NCI-H446 (cell line): ENCODE measurements around the gene TCERG1L.
"Not testable (repeated sequence)": the region's sequence is repeated elsewhere in the genome, so short reads cannot be mapped to it uniquely, and the experiment has no call there.

ENCODE experiments used
- DNase-seq, 2 experiments: peaks; one replicate each; lab custom pipeline; 2025; lab: John Stamatoyannopoulos, UW

Gene TCERG1L

DNA sequence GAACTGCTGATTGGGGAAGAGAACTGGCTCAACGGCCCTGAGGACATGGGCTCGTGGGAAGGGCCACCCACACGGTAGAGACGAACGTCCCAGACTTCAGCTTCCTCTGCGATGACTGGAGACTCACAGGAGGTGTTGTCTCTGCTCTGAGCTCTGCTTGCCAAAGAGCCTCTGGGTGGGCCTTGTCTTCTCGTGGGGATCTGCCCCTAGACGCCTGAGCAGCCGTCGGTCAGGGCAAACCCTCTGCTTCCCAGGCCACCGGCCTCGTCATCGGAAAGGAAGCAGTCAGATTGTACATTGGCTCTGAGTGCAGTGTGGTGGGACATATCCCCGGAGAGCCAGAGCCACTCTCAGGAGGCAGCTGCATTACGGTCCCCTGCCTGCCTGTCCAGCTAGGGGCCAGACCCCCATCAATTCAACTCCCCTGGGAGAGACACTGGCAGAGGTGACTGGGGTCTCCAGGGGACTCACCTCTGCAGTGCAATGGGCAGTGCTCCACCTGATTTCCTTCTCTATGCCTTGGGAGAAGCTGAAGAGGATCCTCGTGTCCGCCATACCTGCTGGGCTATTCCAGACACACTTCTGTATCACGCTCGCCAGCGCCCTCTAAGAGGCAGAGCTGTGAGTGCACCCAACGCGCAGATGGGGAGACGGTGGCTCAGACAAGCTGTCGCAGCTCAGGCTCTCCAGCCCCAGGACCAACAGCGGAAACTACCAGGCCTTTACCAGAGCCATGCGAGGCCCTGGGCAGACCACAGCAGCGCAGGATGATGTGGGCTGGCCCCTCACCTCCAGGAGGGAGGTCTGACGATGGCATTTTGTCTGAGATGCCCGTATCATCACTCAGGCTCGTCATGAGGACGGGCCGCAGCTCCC lies 227.4 kb downstream of the TCERG1L start:
- no peak for DNase-seq

DNA sequence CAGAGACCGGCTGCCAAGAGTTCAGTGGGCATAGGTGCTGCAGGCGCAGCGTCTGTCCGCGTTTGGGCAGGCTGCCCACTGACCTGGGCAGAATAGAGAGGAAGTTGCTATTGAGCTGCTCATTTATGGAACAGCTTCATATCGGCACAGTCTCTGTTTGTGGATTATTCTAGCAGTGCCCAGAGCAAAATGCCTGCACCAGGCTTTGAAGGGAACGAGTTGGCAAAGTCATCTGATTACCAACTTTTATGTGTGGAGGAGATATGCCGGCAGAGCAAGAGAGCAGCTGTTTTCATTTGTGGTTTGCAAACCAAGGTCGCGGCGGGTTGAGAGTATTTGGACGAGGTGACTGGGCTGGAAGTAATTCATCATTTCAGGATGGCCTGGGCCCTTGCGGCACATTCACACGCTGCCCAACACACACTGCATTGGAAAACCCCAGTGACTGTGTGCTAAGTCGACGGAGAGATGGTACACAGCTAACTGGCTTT lies 228.5 kb downstream of the TCERG1L start:
- no peak for DNase-seq

DNA sequence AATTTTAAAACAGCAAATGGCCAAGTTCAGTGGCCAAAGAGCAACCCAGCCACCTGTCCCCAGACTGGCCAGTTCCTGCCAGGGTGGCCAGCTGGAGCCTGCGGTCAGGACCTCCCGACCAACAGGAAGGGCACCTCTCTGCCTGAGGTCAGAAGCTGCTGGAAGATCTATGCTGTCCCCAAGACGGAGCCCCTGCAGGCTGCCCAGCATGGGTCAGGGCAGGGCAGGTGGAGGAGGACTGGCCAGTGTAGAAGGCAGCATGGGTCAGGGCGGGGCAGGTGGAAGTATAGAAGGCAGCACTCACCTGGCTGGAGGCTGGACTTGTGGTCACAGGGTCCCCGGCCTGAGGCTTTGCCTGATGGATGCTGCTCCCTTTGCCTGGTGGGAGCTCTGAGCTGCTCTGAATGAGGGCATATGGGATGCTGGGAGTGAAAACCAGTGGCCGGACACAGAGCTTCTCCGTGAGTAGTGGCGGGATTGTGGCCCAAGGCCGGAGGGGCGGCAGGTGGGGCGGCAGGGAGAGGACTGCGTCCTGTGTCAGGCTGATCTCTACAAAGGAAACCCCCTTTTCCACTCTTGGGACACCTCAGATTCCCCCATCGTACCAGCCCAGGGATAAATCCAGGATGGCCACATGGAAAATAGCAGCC lies 229.2 kb downstream of the TCERG1L start:
- no peak for DNase-seq

DNA sequence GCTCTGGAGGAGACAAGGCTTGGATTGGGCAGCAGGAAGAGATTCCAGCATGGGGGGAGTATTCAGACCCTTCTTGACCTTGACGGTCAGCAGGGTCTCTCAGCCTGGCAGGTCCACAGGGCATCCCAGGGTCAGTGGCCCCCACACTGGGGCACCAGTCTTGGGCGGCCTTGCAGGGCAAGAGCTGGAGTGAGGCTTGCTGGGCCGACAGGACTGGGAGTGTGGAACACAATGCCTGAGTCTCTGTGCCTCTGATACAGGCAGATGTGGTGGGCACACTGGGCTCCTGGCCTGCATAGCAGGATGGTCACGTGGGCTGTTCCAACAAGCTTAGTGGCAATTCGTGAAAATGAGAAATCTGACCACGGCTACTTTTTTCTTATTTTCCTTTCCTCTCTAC lies 229.7 kb downstream of the TCERG1L start:
- no peak for DNase-seq

DNA sequence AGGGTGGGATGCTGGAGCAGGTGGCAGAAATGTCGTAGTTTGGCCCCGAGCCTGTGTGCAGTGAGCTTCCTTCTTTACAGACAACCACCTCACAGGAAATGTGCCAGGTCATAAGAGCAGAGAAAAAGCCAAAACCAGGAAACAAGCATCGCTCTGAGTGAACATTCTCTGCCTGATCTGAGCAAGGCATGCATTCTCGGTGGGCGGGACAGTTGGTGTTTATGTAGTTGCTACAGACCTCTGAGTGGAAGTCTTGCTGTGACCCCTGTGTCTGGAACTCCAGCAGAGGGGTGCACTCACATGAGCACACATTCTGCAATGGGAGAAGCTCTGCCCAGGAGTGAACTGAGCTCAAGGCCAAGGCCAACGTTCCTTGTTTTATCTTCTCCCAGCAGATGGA lies 230.1 kb downstream of the TCERG1L start:
- DNase-seq = no peak

DNA sequence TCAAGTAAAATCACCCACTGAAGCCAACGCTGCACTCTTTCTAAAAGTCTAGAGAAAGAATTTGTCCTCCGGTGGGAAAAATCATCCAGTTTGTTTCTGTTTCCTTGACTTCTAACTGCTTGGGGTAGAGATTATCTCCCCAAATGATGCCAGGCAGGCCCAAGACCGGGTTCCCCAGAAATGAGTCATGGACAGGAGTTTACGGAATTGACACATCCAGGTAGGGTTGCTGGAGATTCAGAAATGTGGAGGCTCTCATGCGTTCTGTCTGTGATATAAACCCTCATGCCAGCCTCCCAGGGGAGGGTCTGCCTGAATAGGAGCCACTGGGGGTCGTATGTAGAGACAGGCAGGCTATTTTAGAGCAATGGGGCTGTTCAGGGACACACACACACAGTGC lies 230.9 kb downstream of the TCERG1L start:
- DNase-seq = no peak

DNA sequence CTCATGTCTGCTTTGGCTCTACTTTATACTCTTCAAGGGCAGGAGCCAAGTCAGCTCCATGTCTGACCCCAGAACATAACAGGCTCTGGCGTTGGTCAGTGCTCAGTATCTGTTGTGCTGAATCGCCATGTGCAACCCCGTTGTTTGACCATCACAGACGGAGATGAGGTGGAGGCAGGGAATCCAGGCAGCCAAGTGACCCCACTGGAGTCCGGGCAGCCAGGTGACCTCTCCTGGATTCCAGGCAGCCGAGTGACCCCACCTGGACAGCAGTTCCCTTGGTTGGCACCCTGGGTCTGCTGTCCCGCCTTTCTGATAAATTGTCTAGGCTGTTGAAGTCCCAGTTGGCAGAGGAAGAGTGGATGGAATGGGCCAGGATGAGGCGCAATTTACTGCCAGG lies 232.2 kb downstream of the TCERG1L start:
- no peak for DNase-seq

DNA sequence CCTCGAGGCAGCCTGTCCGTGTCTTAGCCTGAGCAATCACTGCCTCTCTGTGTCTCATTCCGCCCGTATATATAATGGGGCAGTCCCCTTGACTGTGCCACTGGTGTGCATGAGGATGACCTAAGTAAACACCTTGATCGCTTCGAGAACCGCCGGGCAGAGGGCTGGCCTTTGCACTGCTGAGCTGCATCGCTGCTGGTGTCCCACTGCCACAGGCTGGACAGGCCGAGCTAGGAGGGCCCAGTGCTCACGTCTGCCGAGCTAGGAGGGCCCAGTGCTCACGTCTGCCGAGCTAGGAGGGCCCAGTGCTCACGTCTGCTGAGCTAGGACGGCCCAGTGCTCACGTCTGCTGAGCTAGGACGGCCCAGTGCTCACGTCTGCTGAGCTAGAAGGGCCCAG lies 232.6 kb downstream of the TCERG1L start:
- DNase-seq = not testable (repeated sequence)

DNA sequence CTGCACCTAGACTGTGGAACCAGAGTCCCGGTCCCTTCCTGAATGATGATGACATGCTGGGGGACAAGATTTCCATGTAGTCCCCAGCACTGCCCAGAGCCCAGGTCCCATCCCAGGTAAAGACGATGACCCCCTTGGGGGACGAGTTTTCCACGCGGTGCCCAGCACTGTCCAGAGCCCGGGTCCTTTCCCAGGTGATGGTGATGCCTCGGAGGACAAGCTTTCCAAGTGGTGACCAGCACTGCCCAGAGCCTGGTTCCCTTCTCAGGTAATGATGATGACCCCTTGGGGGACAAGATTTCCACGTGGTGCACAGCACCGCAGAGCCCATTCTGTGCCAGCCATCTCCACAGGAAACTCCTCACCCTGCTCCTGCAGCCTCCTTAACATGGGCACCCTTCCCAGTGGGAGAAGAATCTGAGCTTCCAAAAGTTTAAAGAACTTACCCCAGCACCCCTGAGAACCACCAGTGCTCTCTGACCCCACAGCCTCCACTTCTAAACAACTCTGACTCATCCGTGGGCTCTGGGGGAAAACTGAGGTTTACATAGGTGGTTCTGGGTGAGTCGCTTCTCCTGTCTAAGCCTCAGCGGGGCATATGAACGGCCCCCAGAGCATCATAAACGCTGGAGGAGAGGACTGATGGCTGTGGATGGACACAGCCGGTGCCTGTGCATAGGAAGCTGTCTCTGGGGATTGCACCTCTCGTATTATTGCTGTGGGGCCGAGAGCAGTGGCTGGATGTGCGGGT lies 233.2 kb downstream of the TCERG1L start:
- DNase-seq = no peak

DNA sequence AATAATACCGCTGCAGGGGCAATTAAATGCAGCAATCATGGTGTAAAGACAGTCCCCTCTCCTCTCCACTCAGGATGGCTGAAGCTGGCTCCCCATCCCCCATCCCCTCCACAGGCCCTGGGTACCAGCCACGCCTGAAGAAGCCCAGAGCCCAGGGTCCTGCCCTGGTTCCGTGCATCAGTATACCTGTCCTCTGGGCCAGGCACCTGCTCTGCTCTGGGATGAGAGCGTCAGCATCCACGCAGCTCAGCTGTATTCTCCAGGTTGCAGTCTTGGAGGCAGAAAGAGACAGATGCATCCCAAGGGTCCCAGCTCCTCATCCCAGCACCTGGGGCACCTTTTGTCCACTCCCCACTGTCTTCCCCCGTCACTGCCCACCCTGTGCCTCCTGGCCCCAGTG lies 233.8 kb downstream of the TCERG1L start:
- DNase-seq = no peak

DNA sequence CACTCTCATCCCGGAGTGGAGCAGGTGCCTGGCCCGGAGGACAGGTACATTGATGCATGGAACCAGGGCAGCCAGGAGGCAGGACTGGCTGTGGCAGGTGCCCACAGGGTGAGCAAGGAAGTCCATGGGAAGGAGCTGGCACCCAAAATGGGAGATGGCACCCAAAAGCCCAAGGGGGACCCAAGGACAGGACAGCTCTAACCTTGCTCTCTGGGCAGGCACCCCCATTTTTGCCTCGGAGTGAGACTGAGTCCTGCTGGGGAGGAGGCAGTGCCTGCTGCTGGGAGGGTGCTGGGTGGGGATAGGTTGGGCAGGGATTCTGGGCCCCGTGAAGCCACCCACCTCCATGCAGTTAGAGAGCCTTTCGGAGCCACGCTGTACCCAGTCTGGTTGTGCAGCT lies 234.5 kb downstream of the TCERG1L start:
- no peak for DNase-seq

DNA sequence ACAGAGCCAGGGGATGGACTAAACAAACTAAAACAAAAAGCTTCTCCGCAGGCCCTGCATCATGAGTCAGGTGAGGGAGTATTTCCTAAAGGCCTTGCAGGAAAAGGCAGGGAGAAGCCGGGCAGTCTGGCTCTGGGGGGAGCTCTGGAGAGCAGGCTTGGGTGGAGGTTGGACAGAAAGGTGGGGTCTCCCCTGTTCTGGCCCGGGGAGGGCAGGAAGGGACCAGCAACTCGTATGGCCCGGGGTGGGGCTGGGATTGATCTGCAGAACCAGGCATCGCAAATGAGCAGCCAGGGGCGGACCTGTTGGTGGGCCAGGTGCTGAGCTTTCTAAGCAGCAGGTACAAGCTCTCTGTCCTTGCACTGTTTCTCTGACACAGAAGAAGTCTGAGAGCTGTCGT lies 235.2 kb downstream of the TCERG1L start:
- no peak for DNase-seq

DNA sequence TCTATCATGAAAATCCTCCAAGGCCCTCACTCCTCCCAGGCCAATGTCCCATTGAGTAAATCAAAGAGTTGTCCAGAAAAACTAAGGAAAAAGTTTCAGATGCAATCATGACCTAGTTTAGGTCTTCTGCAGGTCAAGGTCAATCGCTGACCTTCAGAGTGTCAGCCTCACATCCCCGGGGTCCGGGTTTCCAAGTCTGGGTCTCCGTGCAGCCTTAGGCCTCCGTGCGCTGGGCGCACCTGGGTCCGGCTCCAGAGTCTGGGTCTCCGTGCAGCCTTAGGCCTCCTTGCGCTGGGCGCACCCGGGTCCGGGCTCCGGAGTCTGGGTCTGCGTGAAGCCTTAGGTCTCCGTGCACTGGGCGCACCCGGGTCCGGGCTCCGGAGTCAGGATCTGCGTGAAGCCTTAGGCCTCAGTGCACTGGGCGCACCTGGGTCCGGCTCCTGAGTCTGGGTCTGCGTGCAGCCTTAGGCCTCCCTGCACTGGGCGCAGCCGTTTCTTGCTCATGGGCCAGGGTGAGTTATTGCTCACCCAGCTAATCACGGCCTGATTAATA lies 236.2 kb downstream of the TCERG1L start:
- DNase-seq = no peak

DNA sequence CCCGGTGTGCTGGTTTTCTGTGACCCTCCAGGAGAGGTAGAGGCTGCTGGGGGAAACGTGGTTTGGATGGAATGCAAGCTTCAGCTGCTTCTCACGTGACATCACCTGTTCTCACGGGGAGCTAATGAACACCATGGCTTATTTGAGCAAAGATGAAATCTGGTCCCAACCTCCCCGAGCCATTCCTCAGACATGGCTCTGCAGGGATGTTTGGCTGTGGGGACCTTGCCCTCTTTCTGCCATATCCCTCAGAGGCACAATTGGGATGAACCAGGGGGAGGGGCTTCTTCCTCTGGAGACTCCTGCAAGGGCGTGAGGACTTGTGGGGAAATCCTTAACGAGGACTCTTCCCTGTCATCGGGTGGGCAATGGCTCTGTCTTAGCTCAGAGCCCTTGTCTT lies 236.8 kb downstream of the TCERG1L start:
- DNase-seq = no peak

DNA sequence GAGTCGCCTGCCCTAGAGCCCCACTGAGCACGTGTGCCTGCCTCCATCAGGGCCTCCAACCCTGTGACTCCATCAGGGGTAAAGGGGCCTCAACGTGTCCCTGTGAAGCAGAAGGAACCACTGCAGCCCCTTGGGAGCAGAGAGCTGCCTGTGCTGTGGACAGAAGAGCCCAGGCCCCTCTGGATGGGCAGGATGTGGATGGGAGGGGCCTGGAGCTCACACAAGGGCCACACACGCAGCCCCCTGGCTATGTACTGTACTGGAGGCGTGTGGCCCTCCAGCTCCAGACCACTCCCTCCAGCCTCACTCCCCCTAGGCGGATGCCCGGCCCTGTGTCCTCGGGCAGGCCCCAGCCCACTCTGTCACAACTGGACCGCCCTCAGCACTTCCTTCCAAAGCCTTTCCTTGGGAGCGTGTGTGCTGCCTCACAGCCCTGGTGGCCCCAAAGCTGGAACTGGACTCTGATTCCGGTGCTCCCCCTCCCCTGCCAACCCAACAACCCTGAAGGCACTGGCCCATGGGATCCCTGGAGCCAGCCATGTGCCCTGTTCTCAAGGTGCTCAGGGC lies 238.0 kb downstream of the TCERG1L start:
- no peak for DNase-seq

DNA sequence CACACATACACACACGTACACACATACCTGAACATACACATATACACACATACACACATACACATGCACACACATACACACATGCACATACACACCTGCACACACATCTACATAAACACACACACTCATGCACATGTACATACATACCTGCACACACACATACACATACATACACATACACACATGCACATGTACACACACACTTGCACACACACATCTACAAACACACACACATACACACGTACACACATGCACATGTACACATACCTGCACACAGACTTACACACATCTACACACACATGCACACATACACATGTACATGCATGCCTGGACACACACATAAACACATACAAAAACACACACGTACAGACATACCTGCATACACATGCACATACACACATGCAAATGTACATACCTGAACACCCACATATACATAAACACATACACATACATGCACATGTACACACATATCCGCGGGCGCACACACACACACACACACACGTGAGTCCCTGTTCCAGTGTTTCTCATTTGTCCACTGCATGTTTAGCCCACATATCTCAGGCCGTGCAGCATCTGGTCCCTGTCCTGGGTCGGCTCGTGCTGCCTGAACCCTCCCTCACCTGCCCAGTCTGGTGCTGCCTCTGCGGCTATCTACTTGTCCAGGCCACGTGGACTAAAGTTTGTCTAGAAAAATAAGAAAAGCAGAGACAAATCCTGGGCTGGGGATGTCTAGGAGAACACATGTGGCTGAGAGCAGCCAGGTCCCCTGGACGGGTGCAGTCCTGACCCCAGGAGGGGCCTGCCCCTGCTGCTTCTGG lies 238.7 kb downstream of the TCERG1L start:
- DNase-seq = no peak

DNA sequence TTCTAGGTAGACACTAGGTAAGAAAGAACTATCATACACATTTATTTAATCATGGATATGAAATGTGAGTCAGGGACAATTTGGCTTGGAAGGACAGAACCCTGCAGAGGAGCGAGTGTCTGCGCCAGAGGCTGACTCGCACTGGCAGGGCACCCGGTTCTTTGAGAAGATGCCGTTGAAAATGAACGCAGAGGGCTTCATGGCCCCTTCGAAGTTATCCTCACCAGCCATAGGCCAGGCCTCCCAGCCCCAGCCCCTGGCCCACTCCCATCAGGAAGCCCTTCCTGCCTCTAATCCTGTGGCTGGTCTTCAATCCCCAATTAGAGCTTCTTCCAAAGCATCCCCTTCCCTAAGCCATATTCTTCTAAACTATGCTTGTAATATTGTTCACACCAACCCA lies 239.8 kb downstream of the TCERG1L start:
- DNase-seq = no peak

DNA sequence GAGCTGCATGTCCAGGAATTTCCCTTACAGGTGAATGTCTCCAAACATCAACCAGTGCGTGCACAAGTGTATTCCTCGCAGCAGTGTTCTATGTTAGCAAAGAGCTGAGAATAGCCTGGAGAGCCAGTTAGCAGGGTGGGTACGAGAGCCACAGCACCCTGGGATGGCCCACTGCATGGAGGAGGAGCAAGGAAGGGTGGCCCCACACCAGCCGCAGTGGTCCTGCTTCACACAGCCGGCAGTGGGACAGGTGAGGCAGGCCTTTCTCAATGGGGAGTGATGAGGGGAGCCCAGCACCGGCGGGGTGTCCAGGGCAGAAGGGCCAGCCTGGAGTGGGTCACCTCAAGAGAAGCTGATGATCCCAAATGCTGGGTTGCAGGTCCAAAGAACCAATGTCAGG lies 240.7 kb downstream of the TCERG1L start:
- DNase-seq = no peak

DNA sequence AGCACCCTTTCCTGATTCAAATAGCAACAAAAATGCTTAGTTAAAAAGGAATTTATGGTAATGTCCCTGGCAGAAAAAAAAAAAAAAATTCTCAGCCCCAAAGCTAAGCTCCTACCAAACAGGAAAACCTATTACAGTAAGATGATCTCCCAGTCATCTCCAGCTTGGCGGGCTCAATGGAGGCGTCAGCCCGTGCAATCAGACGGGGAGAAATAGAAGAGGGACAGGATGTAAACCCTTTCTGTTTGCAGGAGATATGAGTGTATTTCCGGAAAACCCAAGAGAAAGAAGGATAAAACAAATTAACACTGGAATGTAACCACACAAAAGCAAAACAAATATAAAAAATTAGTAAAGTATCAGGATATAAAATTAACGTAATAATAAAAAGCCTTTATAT lies 242.8 kb downstream of the TCERG1L start:
- no peak for DNase-seq

DNA sequence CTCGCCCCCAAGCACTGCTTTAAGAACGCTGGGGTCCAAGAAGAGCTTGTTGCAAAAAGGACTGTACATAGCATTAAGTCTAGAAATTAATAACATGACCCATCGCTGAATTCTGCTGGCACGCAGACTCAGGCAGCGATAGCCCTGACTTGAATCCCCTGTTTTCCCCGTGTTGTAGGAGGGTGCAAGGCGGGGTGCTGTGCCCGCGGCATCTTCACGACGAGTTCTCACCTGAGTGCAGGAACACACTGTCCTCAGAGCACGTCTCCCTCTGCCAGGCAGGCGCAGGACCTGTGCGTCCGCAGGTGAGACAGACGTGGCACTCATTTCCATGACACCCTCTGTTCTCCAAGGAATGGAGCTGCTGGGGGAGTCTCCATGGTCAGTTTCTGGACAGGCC lies 243.2 kb downstream of the TCERG1L start:
- DNase-seq = no peak

DNA sequence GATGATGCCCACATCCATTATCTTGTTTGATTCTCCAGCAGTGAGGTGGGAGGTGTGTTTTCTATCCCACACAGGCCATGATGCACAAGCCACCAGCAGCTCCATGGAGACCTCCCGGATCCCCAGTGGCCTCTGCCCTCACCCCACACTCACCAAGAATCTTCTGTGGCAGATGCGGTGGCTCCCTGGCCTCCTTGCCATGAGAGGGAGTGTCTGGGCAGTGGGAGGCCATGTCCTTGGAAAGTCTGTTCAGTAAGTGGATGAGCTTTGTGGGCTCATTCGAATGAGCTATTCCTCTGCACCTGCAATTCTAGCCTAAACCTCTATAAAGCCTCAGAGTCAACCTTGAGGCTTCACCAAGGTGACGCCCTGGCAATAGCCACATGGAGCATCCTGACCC lies 243.8 kb downstream of the TCERG1L start:
- DNase-seq = no peak
